Breast epithelium (tissue), 3 donors: Measurements from ENCODE around the gene ALK.

ENCODE experiments used
- CTCF ChIP-seq, 3 donors: fragments of 450-650 bp; IDR thresholded peaks; one replicate each; pipeline ENCODE4 v1.5.1; 2016 to 2017; ENCODE audit warnings: antibody characterized with exemption in 3 of 3, mild to moderate bottlenecking in 3 of 3, moderate library complexity in 3 of 3
- POLR2AphosphoS5 ChIP-seq, 3 donors: sonication (generic); formaldehyde crosslinking; IDR thresholded peaks; one replicate each; pipeline ENCODE4 v1.6.1; 2017; ENCODE audit warnings: antibody characterized with exemption in 3 of 3

GRCh38 chr2:29700560-29700959 lies 220.8 kb downstream of the ALK start:
- TF ChIP-seq CTCF (IDR thresholded peaks at IDR 0.05), result no peak
- TF ChIP-seq POLR2AphosphoS5 (IDR thresholded peaks at IDR 0.05), result no peak
